HG03571 (cell line): Measurements from ENCODE around the gene LLPH.

Experiments
- ATAC-seq: cut with Tn5 transposase; IDR thresholded peaks from one replicate; pipeline ENCODE4 v1.9.1; 2021; ENCODE audit not compliant: unreplicated experiment

The LLPH gene

GRCh38 chr12:66103016-66103913, 27.3 kb downstream of the LLPH start:
- ATAC-seq: no peak

- ATAC-seq: no peak
These were observed 37.8 kb downstream of the LLPH start for GRCh38 chr12:66092559-66093269.

- no peak for ATAC-seq
These were observed 40.4 kb downstream of the LLPH start for GRCh38 chr12:66090157-66090556.

- ATAC-seq: peak; percentile 78
These were observed 43.1 kb downstream of the LLPH start for GRCh38 chr12:66087365-66087943.

- no peak for ATAC-seq
These were observed 44.6 kb downstream of the LLPH start for GRCh38 chr12:66085998-66086397.

- no peak for ATAC-seq
These were observed 45.3 kb downstream of the LLPH start for GRCh38 chr12:66085213-66085612.

GRCh38 chr12:66083766-66084165, 46.8 kb downstream of the LLPH start:
- no peak for ATAC-seq

- no peak for ATAC-seq
These were observed 47.8 kb downstream of the LLPH start for GRCh38 chr12:66082744-66083143.

GRCh38 chr12:66080791-66081190, 49.8 kb downstream of the LLPH start:
- ATAC-seq: no peak

GRCh38 chr12:66077542-66077941, 53.0 kb downstream of the LLPH start:
- ATAC-seq: no peak

GRCh38 chr12:66074561-66074960, 56.0 kb downstream of the LLPH start:
- no peak for ATAC-seq

GRCh38 chr12:66072566-66072965, 58.0 kb downstream of the LLPH start:
- peak; percentile 67 for ATAC-seq

GRCh38 chr12:66072135-66072534, 58.4 kb downstream of the LLPH start:
- peak; percentile 67 for ATAC-seq

GRCh38 chr12:66071549-66071948, 59.0 kb downstream of the LLPH start:
- no peak for ATAC-seq

- ATAC-seq: no peak
These were observed 60.0 kb downstream of the LLPH start for GRCh38 chr12:66070378-66071120.

GRCh38 chr12:66066929-66067523, 63.5 kb downstream of the LLPH start:
- peak; percentile 7 for ATAC-seq
